GM15510 (cell line): ENCODE data around the gene FIP1L1.

Source experiments
- POLR2A ChIP-seq: IDR thresholded peaks from 3 replicates; pipeline ENCODE4 v1.6.1; 2011; ENCODE audit warnings: borderline replicate concordance; ENCODE audit not compliant: insufficient read length; ENCODE audit errors: extremely low read depth

The FIP1L1 gene

DNA sequence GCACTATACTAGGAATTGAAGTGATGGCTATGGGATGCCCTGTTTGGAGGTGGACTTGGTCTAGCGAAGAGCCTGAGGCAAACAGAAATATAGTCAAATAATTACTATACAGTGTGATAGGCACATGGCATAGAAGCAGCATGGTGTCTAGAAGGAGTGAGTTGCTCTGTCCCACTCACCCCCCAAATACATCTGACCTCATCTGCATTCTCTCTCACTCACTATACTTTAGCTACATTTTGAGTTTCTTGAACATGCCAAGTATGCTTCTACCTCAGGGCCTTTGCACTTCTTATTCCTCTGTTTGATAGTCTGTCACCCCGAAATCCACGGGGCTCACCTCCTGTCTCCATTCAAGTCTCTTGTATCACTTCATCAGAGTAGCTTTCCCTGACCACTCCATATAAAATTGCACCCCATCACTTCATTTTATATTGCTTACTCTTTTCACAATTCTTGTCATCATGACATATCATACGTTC, 2.6 kb upstream of the FIP1L1 start:
- TF ChIP-seq POLR2A, result no peak

DNA sequence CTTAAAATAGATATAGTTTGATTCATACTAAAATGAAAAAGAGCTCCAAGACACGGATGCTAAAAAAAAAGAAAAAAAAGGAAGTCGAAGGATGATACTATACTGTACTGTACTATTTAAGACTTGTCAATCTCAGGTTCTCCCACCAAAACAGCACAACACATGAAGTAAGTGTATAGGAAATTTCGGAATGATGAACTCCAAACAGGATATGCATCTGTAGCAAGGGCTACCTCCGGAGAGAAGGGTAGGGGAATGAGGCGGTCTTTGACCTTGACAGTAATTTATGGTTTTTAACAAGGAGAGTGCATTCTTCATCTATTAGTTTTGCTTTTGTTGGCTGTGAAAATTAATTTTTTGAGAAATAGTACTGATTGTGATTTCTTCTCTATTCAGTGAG, 541 bp upstream of the FIP1L1 start:
- no peak for TF ChIP-seq POLR2A

DNA sequence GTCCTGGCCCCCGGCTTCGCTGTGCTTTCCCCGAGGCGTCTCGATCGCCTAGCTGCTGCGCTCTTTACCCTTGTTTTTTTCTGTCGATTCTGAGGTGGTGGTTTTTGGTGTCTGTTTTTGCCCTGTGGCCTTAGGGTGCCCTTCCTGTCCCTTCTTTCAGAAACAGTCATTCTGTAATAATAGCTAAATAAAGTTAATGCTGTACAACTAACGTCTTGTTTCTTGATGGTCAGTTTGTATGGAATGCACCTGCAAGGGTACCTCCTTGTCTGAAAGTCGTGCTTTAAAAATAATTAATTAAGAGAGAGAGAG, 686 bp downstream of the FIP1L1 start:
- TF ChIP-seq POLR2A, result no peak

DNA sequence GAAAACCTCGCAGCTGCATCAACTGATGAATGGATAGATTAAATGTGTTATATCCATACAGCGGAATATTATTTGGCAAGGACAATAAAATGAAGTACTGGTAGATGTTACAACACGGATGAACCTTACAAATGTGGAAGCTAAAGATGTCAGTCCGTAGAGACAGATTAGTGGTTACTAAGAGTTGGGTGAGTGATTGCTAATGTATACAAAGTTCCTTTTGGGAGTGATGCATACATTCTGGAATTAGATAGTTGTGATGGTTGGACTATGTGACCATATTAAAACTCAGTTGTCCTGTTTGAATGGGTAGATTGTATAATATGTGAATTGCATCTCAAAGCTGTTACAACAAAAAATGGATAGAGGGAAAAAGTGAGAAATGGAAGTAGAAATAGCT, 2.8 kb downstream of the FIP1L1 start:
- TF ChIP-seq POLR2A, result no peak

DNA sequence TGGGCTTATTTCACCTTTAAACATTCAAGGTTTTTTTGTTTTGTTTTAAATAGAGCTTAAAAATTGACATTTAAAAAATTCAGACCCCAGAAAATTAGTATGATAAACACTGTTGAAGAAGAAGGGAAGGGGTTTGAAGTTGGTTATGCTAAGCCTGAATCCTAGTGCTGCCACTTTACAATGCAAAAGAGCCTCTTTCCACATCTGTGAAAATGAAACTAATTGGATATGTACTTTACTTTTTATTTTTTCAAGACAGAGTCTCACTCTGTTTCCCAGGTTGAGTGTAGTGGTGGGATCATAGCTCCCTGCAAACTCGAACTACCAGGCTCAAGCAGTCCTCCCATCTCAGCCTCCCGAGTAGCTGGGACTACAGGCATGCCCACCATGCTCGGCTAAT, 41.8 kb downstream of the FIP1L1 start:
- no peak for TF ChIP-seq POLR2A

DNA sequence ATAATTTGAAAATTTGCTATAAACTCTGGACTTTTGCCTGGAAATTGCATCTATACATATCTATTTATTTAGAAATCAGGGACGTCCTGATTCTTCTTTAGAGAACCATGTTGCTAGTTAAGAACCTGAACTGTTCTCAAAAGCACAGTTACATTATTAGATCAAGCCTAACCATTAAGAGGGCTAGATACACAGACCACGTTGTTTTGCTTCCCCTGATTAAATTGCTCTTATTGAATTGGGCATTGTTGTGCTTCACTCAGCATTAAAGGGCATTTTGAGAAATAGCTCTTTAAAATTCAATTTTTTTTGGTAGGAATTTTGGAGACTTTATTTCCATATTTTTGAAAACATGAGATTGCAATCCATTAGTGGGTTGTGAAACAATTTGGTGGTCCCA, 44.4 kb downstream of the FIP1L1 start:
- TF ChIP-seq POLR2A, result no peak

DNA sequence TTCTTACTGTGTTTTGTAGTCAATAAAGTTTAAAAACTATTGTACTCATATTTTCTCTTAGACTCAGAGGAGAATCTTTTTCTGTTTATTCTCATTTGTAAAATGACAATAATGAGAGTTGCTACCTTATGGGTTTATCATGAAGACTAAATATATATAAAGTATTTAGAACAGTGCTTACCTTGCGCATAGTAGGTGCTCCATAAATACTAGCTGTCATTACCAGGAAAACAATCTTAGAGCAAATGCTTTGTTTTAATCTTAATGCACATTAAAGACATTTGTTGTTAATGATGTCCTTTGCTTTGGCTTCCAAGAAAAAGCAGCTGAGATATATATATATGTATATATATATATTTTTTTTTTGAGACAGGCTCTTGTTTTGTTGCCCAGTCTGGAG, 44.9 kb downstream of the FIP1L1 start:
- no peak for TF ChIP-seq POLR2A

DNA sequence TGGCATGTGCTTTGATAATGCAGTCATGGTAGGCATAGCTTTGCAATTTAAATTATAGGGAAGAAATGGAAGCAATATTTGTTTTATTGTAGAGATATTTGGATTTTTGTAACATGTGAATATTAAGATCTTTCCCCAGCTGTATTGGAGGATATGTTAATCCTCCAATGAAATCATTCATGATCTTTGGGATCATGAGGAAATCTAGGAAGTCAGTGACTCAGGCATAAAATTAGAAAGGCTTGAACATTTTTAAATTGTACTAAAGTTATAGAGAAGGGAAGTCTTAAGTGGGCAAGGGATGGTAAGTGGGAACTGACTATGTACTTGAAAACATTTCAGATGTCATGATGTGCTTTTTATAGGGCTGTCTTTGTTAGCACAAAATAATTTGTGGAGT, 46.8 kb downstream of the FIP1L1 start:
- no peak for TF ChIP-seq POLR2A

DNA sequence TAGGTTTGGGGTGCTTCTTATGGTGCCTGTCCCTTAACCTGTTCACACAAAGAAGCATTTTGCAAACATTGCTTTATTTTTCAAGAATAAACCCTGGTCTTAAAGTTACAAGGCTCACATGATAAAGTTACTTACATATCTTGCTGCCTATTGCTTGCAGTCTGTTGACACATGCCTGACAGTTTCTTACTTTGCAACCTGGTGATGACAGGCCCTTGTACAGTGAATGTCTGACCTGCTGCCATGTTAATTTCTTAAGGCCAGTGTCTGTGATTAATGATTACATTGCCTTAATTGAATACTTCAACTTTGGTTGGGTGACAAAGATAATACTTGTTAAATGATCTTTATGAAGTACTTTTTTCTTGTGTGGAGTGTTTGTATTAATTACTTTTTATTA, 49.9 kb downstream of the FIP1L1 start:
- TF ChIP-seq POLR2A, result no peak

DNA sequence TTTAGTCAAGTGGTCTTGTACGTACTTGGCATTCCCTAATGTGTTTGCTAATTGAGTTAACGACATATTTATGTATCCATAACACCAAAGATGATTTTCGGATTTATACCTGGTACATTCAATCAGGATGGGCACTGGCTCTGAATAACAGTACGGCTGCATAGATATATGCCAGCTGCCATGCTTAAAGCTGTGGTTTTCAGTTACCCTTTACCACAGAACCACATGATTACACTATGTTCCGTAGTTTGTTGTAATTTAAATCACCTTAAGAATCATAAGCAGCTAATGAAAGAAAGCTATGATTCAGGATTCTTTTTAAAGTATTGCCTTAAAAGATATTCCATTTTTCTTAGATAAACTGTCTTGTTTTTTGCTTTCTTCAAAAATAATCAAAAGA, 53.6 kb downstream of the FIP1L1 start:
- TF ChIP-seq POLR2A, result no peak

DNA sequence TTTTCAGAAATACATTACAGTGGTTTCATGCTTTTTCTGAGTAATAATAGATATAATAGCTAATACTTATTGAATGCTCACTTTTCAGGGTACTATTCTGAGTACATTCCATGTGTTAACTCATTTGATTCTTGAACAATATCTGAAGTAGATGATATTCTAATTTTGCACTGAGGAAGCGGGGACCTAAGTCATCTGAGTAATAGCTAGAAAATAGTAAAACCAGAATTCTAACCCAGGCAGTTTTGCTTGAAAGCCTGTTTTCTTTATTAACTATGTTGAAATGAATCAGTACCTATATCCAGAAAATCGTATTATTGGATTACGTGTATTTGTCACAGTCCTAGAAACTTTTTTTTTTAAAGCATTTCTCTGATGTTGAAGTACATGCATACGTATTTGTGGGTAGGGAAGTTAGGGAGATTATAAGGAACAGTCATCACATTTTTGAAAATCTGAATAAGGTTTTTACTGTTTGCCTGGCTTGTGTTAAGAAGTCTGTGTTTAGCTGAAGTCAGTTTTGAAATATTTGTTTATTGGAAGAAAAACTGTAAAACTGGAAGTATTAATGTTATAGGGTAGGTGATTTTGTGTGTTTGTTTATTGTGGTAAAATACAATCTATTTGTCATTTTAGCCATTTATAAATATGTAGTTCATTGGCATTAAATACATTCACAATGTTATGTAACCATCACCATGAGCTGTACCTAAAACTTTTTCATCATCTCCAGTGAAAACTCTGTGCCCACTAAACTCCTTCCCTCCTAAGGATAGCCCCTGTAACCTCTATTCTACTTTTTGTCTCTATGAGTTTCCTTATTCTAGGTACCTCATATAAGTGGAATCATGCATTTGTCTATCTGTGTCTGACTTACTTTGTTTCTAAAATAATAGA, 55.3 kb downstream of the FIP1L1 start:
- TF ChIP-seq POLR2A, result no peak

DNA sequence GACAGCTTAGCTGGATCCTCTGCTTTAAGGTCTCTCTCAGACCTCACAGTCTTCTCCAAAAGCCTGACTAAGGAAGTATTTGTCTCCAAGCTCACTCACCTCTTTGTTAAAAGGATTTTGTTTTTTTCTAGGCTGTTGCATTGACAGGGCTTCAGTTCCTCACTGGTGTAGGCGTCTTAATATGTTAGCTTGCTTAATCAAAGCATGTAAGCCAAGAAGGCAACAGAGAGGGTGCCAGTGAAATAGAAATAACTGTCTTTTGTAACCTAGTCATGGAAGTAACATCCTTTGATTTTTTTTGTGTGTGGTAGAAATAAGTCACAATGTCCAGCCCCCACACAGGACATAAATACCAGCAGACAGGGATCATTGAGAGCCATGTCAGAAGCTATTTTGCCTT, 58.8 kb downstream of the FIP1L1 start:
- TF ChIP-seq POLR2A, result no peak

DNA sequence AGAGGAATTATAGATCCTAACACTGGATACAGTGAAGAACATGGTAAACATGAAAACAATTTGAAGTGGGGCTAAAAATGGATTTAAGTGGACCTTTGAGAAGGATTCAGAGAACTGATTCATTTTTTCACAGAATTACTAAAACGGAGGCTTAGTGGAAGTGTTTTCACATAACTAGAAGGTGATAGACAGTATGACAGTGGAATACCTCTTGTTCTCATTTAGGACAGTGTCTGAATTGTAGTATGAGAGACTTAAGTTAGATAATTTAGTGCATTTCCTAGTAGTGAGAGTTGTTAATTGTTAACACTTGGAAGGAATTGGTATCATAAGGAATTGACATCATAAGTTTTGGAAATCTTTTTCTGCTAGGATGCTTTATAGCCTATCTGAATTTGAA, 64.1 kb downstream of the FIP1L1 start:
- TF ChIP-seq POLR2A, result no peak

DNA sequence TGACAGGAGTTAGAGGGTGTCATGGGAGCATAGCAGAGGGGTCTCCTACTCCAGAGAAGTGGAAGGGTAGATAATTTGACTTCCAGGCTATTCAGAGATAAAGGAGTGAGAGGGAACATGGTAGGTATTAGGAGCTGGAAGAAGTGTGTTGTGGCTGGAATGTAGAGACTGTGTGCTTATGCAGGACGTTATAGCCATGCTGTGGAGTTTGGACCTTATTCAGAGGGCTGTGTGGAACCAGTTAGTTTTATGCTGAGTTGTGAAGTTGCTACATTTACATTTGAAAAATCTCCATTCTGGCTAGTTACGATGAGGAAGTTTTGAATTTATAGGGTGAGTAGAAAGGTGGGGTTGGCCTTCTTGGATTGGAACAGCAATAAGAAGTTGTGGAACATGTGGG, 67.5 kb downstream of the FIP1L1 start:
- TF ChIP-seq POLR2A, result no peak

DNA sequence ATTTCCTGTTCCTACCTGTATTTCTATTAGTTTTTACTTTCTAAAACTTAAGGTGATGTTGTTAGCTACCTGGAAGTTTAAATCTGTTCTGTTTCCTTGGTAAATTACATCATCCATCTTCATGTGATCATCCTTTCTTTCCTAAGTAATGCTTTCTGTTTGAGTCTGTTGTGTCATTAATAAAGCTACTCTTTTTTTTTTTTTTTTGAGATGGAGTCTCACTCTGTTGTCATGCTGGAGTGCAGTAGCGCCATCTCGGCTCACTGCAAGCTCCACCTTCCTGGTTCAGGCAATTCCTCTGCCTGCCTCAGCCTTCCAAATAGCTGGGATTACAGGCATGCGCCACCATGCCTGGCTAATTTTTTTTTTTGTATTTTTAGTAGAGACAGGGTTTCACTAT, 73.3 kb downstream of the FIP1L1 start:
- no peak for TF ChIP-seq POLR2A

DNA sequence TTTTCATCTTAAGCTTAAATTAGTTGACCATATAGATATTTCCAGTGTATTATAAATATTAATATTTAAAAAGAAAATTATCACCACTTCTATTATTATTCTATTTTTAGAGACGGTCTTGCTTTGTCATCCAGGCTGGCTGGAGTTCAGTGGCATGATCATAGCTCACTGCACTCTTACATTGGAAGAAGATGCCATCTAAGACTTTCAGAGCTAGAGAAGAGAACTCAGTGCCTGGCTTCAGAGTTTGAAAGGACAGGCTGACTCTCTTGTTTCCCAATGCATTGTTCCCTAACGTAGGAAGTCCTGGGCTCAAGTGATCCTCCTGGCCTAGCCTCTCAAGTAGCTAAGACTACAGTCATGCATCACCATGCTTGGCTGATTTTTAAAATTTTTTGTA, 75.9 kb downstream of the FIP1L1 start:
- TF ChIP-seq POLR2A, result no peak
